Measurements from ENCODE around the gene TMEM132D.

Gene TMEM132D

DNA sequence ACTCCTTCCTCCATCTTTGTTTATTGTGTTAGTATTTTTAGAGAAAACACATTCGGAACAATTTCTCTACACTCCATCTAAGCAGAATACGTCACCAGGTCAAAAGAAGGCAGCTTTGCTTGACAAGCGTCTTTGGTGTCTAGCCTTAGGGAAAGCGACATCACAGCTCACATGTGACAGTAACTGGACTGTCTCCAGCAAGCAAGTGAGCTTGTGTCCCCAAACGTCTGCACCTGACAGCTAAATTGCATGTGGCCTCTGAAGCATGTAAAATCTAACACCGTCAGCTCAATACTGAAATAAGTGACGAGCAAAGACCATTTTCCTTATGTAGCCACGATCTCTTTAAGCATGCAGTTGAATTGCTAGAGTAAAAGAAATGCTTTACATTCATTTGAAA is 540.8 kb downstream of the TMEM132D start:
- DNase-seq (ENCODE audit: low read depth) = no peak
- TF ChIP-seq, protein P1, sequence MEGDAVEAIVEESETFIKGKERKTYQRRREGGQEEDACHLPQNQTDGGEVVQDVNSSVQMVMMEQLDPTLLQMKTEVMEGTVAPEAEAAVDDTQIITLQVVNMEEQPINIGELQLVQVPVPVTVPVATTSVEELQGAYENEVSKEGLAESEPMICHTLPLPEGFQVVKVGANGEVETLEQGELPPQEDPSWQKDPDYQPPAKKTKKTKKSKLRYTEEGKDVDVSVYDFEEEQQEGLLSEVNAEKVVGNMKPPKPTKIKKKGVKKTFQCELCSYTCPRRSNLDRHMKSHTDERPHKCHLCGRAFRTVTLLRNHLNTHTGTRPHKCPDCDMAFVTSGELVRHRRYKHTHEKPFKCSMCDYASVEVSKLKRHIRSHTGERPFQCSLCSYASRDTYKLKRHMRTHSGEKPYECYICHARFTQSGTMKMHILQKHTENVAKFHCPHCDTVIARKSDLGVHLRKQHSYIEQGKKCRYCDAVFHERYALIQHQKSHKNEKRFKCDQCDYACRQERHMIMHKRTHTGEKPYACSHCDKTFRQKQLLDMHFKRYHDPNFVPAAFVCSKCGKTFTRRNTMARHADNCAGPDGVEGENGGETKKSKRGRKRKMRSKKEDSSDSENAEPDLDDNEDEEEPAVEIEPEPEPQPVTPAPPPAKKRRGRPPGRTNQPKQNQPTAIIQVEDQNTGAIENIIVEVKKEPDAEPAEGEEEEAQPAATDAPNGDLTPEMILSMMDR (IDR thresholded peaks at IDR 0.05; ENCODE audit: insufficient read depth, low read depth, low read length, missing control alignments) = no peak
- no peak overlapping the region for H3K4me3 ChIP-seq (ENCODE audit: low read length)

DNA sequence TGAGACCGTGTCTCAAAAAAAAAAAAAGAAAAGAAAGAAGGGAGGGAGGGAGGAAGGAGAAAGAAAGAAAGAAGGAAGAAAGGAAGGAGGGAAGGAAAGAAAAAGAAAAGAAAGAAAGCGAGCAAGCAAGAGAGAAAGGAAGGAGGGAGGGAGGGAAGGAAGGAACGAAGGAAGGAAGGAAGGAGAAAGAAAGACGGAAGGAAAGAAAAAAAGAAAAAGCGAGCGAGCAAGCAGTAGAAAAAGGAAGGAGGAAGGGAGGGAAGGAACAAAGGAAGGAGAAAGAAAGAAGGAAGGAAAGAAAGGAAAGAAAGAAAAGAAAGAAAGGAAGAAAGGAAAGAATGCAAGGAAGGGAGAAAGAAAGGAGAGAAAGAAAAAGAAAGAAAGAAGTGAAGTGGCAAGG is 546.6 kb downstream of the TMEM132D start:
- DNase-seq (ENCODE audit: low read depth) = no peak
- TF ChIP-seq, protein P1 (IDR thresholded peaks at IDR 0.05; ENCODE audit: insufficient read depth, low read depth, low read length, missing control alignments) = no peak
- no peak overlapping the region for H3K4me3 ChIP-seq (ENCODE audit: low read length)

DNA sequence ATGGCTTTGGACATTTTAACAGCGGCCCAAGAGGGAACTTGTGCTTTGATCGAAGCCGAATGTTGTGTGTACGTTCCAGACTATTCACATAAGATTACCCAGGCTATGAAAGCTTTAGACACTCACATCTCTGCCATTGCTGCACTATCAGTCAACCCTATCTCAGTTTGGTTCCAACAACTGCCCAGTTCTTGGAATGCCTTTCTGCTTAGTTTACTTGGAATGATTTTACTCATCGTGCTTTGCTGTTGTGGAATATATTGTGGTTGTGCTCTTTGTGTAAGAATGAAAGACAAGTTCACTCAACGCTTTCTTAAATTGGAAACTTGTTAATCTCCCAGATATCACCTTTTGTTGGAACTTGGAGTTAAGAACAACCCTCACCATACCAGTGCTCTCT is 552.3 kb downstream of the TMEM132D start:
- TF ChIP-seq, protein P1 (IDR thresholded peaks at IDR 0.05; ENCODE audit: insufficient read depth, low read depth, low read length, missing control alignments) = no peak
- no peak overlapping the region for H3K4me3 ChIP-seq (ENCODE audit: low read length)
- DNase-seq (ENCODE audit: low read depth) = no peak

DNA sequence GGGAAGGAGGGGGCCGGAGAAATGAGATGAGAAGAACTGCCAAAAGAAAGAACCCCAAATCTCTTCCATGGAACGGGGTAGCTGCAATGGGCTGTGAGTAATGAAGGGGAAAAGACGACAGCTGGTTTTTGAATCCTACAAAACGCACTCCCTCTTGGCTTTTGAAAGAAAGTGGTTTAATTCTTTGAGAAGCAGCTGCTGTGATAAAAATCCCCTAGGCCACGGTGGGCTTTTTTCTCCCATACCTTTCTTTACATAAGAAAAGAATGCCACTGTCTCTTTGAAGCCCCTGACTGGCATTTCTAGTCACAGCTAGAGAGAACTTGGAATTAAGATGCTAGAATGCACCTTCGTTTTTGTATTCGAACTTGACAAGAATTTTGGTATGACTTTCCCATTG is 564.5 kb downstream of the TMEM132D start:
- no peak for DNase-seq (ENCODE audit: low read depth)
- no peak overlapping the region for H3K4me3 ChIP-seq (ENCODE audit: low read length)
- TF ChIP-seq, protein P1 (IDR thresholded peaks at IDR 0.05; ENCODE audit: insufficient read depth, low read depth, low read length, missing control alignments) = no peak

DNA sequence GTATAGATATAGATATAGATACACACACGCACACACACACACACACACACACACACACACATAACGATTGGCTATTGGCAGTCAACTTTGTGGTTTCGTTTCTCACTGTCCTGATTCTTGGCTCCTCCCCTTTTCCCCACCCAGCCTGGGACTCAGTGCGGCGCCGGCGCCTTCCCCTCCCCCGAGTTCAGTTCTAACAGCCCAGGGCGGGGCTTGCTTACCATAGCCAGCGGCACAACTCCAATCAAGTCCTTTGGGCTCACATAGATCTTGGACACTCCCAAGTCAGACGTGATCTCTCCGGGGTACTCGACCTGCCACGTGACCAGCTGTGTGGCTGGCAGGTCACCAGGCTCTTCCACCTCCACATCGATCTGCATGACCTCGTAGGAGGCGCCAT is 566.4 kb downstream of the TMEM132D start:
- H3K4me3 ChIP-seq (ENCODE audit: low read length) = no peak overlapping the region
- TF ChIP-seq, protein P1 (IDR thresholded peaks at IDR 0.05; ENCODE audit: insufficient read depth, low read depth, low read length, missing control alignments) = no peak
- no peak for DNase-seq (ENCODE audit: low read depth)

DNA sequence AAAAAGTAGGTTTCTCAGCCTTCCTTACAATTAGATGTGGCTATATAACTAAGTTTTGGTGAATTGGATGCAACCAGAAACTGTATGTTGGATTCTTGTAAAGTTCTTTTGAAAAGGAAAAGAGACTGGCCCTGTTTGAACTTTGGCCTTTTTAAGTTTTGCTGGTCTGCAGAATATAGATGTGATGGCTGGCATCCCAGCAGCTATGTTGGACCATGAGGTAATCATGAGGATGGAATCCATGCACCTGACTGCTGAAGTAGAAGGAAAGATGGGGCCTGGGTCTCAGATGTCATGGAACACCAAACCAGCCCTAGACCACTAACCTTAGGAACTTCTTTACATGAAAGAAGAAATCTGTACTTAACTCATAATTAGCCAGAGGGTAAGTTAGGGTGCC is 568.1 kb downstream of the TMEM132D start:
- no peak for DNase-seq (ENCODE audit: low read depth)
- TF ChIP-seq, protein P1 (IDR thresholded peaks at IDR 0.05; ENCODE audit: insufficient read depth, low read depth, low read length, missing control alignments) = no peak
- no peak overlapping the region for H3K4me3 ChIP-seq (ENCODE audit: low read length)

DNA sequence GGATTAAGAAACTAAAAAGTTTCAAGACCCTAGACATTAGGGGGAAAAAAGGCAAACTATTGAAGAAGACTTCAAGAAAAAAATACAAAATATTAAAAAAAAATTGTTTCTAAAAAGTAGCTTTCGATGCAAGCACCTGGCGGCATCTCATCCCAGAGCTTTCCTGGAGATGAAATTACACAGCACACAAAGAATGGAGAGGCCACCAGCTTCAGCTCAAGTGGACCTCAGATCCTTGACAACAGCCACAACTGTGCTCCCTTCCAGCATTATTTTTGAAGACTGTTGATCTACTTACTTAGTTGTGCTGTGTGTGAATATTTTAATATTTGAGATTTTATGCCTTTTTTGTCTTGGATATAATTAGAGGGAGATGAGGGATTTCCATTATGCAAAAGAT is 571.5 kb downstream of the TMEM132D start:
- H3K4me3 ChIP-seq (ENCODE audit: low read length) = no peak overlapping the region
- TF ChIP-seq, protein P1 (IDR thresholded peaks at IDR 0.05; ENCODE audit: insufficient read depth, low read depth, low read length, missing control alignments) = no peak
- DNase-seq (ENCODE audit: low read depth) = no peak

Data from epithelial cell of esophagus (primary cell).